Hematopoietic multipotent progenitor cell treated with erythropoietin and hydrocortisone succinate and interleukin-3 and kit ligand, for 6 days (in vitro differentiated cells): ENCODE results near the gene ARL3.
"Not testable (repeated sequence)": the region's sequence is repeated elsewhere in the genome, so short reads cannot be mapped to it uniquely, and the experiment has no call there.

ENCODE experiments used
- DNase-seq: peaks from one replicate; pipeline ENCODE4 v3.0.0-alpha.2; 2015

The ARL3 gene

GRCh38 chr10:102735065-102735562, 20.9 kb upstream of the ARL3 start:
- no peak for DNase-seq

GRCh38 chr10:102732661-102733060, 18.5 kb upstream of the ARL3 start:
- no peak for DNase-seq

DNA sequence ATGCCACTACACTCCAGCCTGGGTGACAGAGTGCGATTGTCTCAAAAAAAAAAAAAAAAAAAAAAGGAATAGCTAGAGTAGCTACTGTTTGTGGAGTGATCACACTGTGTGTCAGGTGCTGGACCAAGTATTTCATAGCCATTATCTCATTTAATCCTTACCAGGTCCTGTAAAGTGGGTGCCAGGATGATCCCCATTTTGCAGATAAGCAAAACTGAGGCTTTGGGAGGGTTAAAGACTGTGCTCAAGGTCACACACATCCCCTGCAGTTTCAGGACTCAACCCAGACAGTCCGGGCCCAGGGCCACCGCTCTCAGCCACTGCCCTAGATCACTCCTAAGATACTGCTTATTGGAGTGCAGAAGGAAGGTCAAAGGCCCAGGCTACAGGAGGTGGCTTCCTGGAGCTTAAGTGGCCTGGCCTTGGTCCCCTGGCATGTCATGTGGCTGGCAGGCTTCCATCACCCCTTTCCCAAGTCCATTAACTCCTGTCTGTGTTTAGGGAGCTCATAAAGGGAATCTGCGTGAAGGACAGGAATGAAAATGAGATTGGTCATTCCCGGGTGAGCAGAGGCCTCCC, 17.1 kb upstream of the ARL3 start:
- no peak for DNase-seq

- peak; percentile 87 for DNase-seq
These were observed 15.1 kb upstream of the ARL3 start for GRCh38 chr10:102729029-102730026.

DNA sequence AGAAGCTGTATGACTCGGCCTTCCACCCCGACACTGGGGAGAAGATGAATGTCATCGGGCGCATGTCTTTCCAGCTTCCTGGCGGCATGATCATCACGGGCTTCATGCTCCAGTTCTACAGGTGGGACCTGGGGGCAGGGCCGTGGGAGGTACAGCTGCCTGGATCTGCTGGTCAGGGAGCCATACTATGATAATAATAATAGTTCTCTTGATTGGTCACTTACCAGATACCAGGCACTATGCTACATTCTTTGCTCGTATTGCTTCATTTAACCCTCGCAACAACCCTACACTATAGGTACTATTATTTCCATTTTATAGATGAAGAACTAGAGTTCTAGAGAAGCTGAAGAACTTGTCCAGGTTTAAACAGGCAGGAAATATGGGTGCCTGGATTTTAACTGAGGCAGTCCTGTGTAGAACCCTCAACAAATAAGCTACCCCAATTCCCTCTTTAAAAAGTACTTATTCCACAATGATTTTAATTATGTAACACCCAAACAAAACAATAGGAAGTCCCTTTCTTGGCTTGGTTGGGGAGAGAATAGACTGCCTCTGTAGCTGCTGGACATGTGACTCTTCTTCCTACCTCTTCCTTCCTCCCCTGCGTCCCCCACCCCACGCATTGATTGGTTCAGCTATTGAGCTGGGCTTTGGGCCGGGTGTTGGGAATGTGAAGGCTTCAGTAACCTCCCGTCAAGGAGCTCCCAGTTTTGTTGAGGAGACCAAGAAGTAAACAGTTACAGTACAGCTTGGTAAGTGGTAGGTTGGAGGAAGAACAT, 13.0 kb upstream of the ARL3 start:
- no peak for DNase-seq

DNA sequence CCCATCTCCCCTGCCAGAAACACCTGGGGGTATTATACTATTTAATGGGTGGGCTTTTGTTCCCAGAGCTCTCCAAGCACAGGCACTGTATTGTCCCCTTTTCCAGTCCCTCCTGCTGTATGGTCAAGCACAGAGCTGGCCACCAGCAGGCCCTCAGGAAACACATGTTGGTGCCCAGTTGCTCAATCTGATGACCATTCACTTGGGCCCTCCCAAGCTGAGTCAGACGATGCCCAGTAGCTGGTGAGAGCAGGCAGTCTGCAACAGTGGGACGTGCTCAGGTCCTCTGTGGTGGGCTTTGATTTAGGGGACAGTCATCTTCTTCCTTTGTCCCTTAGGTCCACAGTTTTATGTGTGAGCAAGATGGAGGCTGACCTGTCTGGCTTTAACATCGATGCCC, 12.1 kb upstream of the ARL3 start:
- no peak for DNase-seq

DNA sequence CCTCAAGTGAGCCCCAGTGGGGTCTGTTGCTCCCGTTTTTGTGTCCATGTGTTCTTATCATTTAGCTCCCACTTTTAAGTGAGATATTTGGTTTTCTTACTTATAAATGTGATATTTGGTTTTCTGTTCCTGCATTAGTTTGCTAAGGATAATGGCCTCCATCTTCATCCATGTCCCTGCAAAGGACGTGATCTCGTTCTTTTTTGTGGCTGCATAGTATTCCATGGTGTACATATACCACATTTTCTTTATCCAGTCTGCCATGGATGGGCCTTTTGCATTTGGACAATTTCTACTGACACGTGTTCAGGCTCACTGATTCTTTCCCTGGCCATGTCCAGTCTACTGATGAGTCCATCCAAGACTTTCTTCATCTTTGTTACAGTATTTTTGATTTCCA, 9.8 kb upstream of the ARL3 start:
- DNase-seq, result no peak

DNA sequence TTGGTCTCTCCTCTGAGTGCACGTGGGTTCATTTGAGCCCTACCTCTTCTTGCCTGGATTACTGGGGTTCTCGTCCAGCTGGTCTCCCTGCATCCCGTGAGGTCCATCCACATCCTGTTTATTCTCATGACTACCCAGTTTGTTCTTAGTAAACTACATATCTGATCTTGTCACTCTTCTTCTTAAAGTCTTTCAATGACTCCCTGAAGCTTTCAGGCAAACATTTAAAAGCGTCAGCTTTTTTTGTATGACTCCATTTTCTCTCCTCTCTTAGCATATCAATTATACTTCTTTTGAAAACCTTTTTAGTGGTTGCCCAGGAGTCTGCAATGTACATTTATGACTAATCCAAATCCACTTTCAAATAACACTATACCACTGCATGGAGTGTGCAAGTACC, 7.8 kb upstream of the ARL3 start:
- no peak for DNase-seq

- DNase-seq, result no peak
These were observed 6.6 kb upstream of the ARL3 start for GRCh38 chr10:102720775-102721301.

DNA sequence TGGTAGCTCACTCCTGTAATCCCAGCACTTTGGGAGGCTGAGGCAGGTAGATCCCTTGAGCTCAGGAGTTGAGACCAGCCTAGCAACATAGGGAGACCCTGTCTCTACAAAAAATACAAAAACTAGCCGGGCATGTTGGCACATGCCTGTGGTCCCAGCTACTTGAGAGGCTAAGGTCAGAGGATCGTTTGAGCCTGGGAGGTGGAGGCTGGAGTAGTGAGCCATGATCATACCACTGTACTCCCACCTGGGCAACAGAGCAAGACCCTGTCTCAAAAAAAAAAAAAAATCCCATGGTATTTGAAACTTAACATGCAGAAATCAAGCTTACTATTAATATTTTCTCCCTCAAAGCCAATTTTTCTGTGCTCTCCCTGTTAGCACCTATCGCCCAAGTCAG, 6.1 kb upstream of the ARL3 start:
- no peak for DNase-seq

DNA sequence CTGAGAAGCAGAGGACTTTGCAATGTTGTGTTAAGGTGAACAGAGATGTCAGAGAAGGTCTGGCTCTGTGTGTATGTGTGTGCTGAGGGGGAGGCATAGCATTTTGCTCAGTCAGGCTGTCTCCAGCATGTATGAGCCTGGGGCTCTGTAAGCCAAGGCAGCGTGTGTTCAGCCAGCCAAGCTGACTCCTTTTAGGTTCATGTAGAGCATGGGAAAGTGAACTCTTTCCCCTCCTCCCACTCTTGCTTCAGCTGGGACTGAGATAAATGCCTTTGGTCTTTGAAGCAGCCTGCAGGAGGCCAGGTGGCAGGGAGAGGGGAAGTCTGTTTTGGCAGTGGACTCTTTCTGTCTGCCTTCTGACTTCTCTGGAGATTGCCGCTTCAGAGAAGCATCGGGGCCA, 4.0 kb upstream of the ARL3 start:
- peak; percentile 65 for DNase-seq

- DNase-seq, result not testable (repeated sequence)
These were observed 2.8 kb upstream of the ARL3 start for GRCh38 chr10:102716900-102717565.

DNA sequence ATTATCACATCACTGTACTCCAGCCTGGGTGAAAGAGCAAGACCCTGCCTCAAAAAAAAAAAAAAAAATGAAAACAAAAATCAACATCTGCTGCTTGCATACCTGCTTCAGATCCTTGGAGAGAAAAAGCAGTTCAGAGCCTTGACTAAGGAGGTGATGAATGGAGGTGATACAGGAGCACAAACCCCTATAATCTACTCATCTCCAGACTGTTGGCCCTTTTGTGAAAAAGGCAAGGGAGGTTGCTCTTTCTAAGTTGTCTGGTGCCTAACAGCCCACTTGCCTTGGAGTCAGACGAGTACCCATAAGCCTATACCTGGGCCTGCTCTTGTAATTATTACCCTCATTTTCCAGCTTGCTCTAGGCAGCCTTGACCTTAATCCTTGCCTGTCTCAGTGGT, 1.7 kb upstream of the ARL3 start:
- DNase-seq, result no peak

DNA sequence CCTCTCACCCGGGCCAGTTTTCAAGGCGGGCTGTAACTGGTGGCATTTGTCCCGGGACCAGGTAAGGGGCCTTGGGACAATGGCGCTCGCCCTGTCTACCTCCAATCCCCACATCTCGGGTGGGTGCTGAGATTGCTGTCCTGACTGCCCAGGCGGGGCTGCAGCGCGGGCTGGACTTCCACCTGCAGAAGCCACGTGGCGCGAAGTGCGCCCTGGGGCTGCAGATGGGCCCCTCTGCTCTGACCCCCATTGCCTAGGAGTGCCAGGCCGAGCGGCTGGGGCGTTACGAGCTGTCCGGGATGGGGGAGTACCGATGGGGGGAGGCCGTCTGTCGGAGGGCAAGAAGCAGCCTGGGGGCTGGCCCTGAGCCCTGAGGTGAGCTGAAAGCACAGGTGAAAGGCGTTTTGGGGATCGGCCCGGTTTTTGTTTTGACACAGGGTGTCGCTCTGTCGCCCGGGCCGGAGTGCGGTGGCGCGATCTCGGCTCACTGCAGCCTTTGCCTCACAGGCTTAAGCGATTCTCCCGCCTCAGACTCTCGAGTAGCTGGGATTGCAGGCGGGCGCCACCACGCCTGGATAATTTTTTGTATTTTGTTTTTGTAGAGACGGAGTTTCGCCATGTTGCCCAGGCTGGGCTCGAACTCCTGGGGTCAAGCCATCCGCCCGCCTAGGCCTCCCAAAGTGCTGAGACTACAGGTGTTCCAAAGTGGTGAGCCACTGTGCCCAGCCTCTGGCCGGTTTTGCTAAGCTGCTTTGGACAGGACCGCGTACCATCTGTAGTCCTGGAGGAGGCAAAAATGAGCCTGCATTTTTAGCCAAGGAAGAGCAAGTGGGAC, 641 bp upstream of the ARL3 start, which contains the start of gene SFXN2:
SFXN2 (plus strand) TSS at position 16 of the 835 bp plus-strand sequence. CDS start 12,001 bp downstream, outside the sequence.
- peak; percentile 69 for DNase-seq

- DNase-seq, result no peak
These were observed 721 bp downstream of the ARL3 start for GRCh38 chr10:102713539-102713813.

DNA sequence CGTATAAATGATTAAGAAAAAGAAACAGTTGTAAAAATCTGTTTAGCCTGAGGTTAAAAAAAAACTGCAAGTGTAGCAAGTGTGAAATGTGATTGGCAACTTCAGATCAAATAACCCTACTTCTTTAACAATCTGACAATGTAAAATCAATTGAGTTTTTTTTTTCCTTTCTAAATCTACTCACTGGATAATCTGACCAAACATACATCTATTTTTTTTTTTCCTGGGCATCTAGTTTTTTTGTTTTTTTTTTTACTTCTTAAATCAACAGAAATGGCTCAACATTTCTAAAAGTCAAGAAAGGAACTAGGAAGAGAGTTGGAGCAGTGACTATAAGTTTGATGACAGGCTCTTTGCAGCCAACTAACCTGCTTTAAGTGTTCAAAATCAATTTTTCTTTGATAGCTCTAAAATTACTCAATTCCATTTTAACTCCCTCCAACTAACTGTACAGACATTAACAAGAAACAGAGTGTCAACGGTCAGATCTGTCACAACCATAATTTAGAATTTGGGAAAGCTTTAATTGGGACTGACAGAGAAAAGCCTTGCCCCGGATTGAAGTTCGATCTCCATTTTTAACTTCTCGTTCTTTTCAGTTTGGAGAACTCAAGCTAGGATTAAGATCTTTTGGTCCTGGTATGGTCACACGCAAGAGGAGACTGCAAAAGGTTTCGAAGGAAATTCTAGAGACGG, 1.2 kb downstream of the ARL3 start:
- no peak for DNase-seq

- no peak for DNase-seq
These were observed 2.1 kb downstream of the ARL3 start for GRCh38 chr10:102712089-102712488.

DNA sequence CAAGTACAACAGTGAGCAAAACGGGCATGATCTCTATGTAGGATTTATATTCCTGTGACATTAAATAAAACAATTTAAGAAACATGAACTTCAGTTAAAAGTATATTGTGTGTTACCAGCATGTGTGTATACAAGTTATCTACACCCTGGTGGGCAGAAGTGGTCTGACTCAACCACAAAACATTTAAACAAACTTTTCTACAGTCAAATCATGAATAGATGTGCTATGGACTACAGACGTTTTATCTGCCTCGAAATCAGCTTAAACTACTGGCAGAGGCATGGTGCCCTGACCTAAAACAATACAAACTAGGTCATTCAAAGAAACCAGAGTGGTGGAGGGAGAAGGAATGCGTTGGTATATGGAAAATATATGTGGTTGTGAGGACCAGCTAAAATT, 3.6 kb downstream of the ARL3 start:
- peak; percentile 61 for DNase-seq

GRCh38 chr10:102705531-102705930, 8.7 kb downstream of the ARL3 start:
- no peak for DNase-seq

DNA sequence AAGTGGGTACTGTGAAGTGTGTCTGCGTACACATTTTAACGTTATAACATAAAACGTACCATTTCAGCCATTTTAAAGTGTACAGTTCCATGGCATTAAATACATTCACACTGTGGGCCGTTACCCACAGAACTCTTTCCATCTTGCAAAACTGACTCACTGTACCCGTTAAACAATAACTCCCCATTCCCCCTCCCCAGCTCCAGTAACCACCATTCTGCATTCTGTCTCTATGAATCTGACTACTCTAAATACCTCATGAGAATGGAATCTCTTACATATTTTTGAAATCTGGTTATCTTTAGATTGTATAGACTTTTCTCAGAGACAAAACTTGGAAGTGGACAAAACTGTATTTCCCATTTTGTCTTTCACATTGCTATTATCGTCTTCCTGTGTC, 9.3 kb downstream of the ARL3 start:
- no peak for DNase-seq

GRCh38 chr10:102702742-102703141, 11.5 kb downstream of the ARL3 start:
- DNase-seq, result no peak
